Activated CD4-positive, alpha-beta T cell treated with anti-CD3 and anti-CD28 coated beads, Interleukin-2, amount 10 ng/mL, durations not matched to agents 24 days and 14 days (primary cell): ENCODE measurements around the gene SLC16A4. TPM values are rescaled to one million over a fixed set of nuclear protein-coding genes. Genes with fewer than 3 reads are reported as not detected.

Experiments
- DNase-seq: peaks from one replicate; pipeline ENCODE4 v3.0.0; 2022
- H3K27ac Mint-ChIP-seq: one replicate; pipeline ENCODE4 v1.8.0; 2022; ENCODE audit warnings: mild to moderate bottlenecking, mixed read lengths
- H3K27me3 Mint-ChIP-seq: one replicate; pipeline ENCODE4 v1.8.0; 2022; ENCODE audit warnings: mixed read lengths
- H3K36me3 Mint-ChIP-seq: one replicate; pipeline ENCODE4 v1.8.0; 2022; ENCODE audit warnings: low read depth, mild to moderate bottlenecking, mixed read lengths
- H3K4me1 Mint-ChIP-seq: one replicate; pipeline ENCODE4 v1.8.0; 2021; ENCODE audit warnings: mixed read lengths
- H3K4me3 Mint-ChIP-seq: one replicate; pipeline ENCODE4 v1.8.0; 2022; ENCODE audit warnings: mild to moderate bottlenecking, moderate library complexity, mixed read lengths
- H3K9me3 Mint-ChIP-seq: one replicate; pipeline ENCODE4 v1.8.0; 2021; ENCODE audit warnings: mixed read lengths
- intact Hi-C: fragments of 100-400 bp; cut with micrococcal nuclease; formaldehyde crosslinking; loops from one replicate; pipeline ENCODE4 v1.15.1; 2023
- total RNA-seq: library from RNA; stranded (reverse); gene quantifications from 2 replicates; pipeline ENCODE4 v1.2.3, GENCODE V29; 2022

Gene SLC16A4
- total RNA-seq, 1 donor from 2014 or later = 0.44 TPM

- Mint-ChIP-seq H3K27me3 (no peaks in the 10 kb centered on the region), H3K36me3 (peaks cover 46% of the 10 kb centered on the region), H3K9me3 (no peaks in the 10 kb centered on the region), H3K4me3 (no peak overlapping the region), H3K4me1 (peaks cover 66% of the 10 kb centered on the region), H3K27ac (no peak overlapping the region)
- intact Hi-C loops = no loop called here
- DNase-seq = no peak
Observed at GRCh38 chr1:110340207-110340468, 50.7 kb downstream of the SLC16A4 start.

GRCh38 chr1:110339407-110340206 lies 51.2 kb downstream of the SLC16A4 start:
- H3K27ac Mint-ChIP-seq = no peak overlapping the region
- intact Hi-C loops = loop anchor here (2.0 to 10.0 kb wide), 6 partner anchors 31 to 912 kb away; partner anchors contain the start of genes KCNA3 and PSMA5
- H3K36me3 Mint-ChIP-seq = peaks cover 46% of the 10 kb centered on the region
- DNase-seq = peak; percentile 87
- no peaks in the 10 kb centered on the region for H3K27me3 Mint-ChIP-seq
- no peaks in the 10 kb centered on the region for H3K9me3 Mint-ChIP-seq
- H3K4me1 Mint-ChIP-seq = peaks cover 64% of the 10 kb centered on the region
- no peak overlapping the region for H3K4me3 Mint-ChIP-seq

GRCh38 chr1:110338886-110339406 lies 51.9 kb downstream of the SLC16A4 start, which contains the start of gene RBM15:
Gene RBM15, plus strand, starts transcription at chr1:110339377. Its CDS starts 29 bp downstream, at chr1:110339406.
- H3K27me3 Mint-ChIP-seq = no peaks in the 10 kb centered on the region
- H3K9me3 Mint-ChIP-seq = no peaks in the 10 kb centered on the region
- no peak within 1 kb of the TSS for H3K4me3 Mint-ChIP-seq
- peak; percentile 99 for DNase-seq
- H3K36me3 Mint-ChIP-seq = peaks cover 43% of the 10 kb centered on the region
- intact Hi-C loops = loop anchor here (1.0 to 10.0 kb wide), 10 partner anchors 32 to 912 kb away; partner anchors contain the start of genes KCNA3, LAMTOR5, PSMA5 and STRIP1
- no peak within 1 kb of the TSS for H3K27ac Mint-ChIP-seq
- peaks cover 60% of the 10 kb centered on the region for H3K4me1 Mint-ChIP-seq

GRCh38 chr1:110338309-110338885 lies 52.4 kb downstream of the SLC16A4 start:
- peak; percentile 98 for DNase-seq
- no peak overlapping the region for H3K4me3 Mint-ChIP-seq
- H3K27ac Mint-ChIP-seq = no peak overlapping the region
- no peaks in the 10 kb centered on the region for H3K27me3 Mint-ChIP-seq
- peaks cover 37% of the 10 kb centered on the region for H3K36me3 Mint-ChIP-seq
- peaks cover 55% of the 10 kb centered on the region for H3K4me1 Mint-ChIP-seq
- intact Hi-C loops = loop anchor here (1.0 to 10.0 kb wide), 10 partner anchors 32 to 911 kb away; partner anchors contain the start of genes KCNA3, LAMTOR5, PSMA5 and STRIP1
- no peaks in the 10 kb centered on the region for H3K9me3 Mint-ChIP-seq

GRCh38 chr1:110337704-110338308 lies 53.0 kb downstream of the SLC16A4 start:
- peaks cover 31% of the 10 kb centered on the region for H3K36me3 Mint-ChIP-seq
- no peak overlapping the region for H3K4me3 Mint-ChIP-seq
- H3K4me1 Mint-ChIP-seq = peaks cover 50% of the 10 kb centered on the region
- peak; percentile 84 for DNase-seq
- no peak overlapping the region for H3K27ac Mint-ChIP-seq
- no peaks in the 10 kb centered on the region for H3K27me3 Mint-ChIP-seq
- no peaks in the 10 kb centered on the region for H3K9me3 Mint-ChIP-seq
- intact Hi-C loops = loop anchor here (1.0 to 10.0 kb wide), 10 partner anchors 33 to 911 kb away; partner anchors contain the start of genes KCNA3, LAMTOR5, PSMA5 and STRIP1

GRCh38 chr1:110336300-110337039 lies 54.4 kb downstream of the SLC16A4 start:
- Mint-ChIP-seq H3K27ac (peak overlapping the region; percentile 83), H3K36me3 (peaks cover 18% of the 10 kb centered on the region), H3K4me1 (peaks cover 37% of the 10 kb centered on the region), H3K9me3 (no peaks in the 10 kb centered on the region), H3K27me3 (no peaks in the 10 kb centered on the region), H3K4me3 (peak overlapping the region; percentile 76)
- intact Hi-C loops = loop anchor here (5.0 to 10.0 kb wide), 3 partner anchors 336 to 909 kb away; partner anchors contain the start of genes KCNA3 and PSMA5
- no peak for DNase-seq

GRCh38 chr1:110335265-110335664 lies 55.6 kb downstream of the SLC16A4 start:
- peaks cover 25% of the 10 kb centered on the region for H3K4me1 Mint-ChIP-seq
- intact Hi-C loops = loop anchor here (5.0 to 10.0 kb wide), 3 partner anchors 337 to 908 kb away; partner anchors contain the start of genes KCNA3 and PSMA5
- peaks cover 6% of the 10 kb centered on the region for H3K36me3 Mint-ChIP-seq
- no peaks in the 10 kb centered on the region for H3K27me3 Mint-ChIP-seq
- H3K4me3 Mint-ChIP-seq = no peak overlapping the region
- DNase-seq = no peak
- H3K27ac Mint-ChIP-seq = no peak overlapping the region
- no peaks in the 10 kb centered on the region for H3K9me3 Mint-ChIP-seq

- no peak for DNase-seq
- H3K27ac Mint-ChIP-seq = no peak overlapping the region
- H3K36me3 Mint-ChIP-seq = no peaks in the 10 kb centered on the region
- H3K4me3 Mint-ChIP-seq = no peak overlapping the region
- intact Hi-C loops = no loop called here
- peaks cover 6% of the 10 kb centered on the region for H3K27me3 Mint-ChIP-seq
- no peaks in the 10 kb centered on the region for H3K4me1 Mint-ChIP-seq
- no peaks in the 10 kb centered on the region for H3K9me3 Mint-ChIP-seq
Observed at GRCh38 chr1:110328700-110329099, 62.1 kb downstream of the SLC16A4 start.

- no peak overlapping the region for H3K27ac Mint-ChIP-seq
- H3K36me3 Mint-ChIP-seq = no peaks in the 10 kb centered on the region
Observed at GRCh38 chr1:110328274-110328673, 62.6 kb downstream of the SLC16A4 start.

GRCh38 chr1:110326826-110327225 lies 64.0 kb downstream of the SLC16A4 start:
- Mint-ChIP-seq H3K27ac (no peak overlapping the region), H3K9me3 (no peaks in the 10 kb centered on the region), H3K36me3 (no peaks in the 10 kb centered on the region), H3K27me3 (peaks cover 12% of the 10 kb centered on the region), H3K4me3 (no peak overlapping the region), H3K4me1 (no peaks in the 10 kb centered on the region)
- no peak for DNase-seq
- intact Hi-C loops = no loop called here

More at GRCh38 chr1:110328274-110328673, 62.6 kb downstream of the SLC16A4 start:
- intact Hi-C loops = no loop called here
- Mint-ChIP-seq H3K4me1 (no peaks in the 10 kb centered on the region), H3K27me3 (peaks cover 8% of the 10 kb centered on the region), H3K4me3 (no peak overlapping the region), H3K9me3 (no peaks in the 10 kb centered on the region)
- DNase-seq = no peak

- intact Hi-C loops = no loop called here
- H3K27ac Mint-ChIP-seq = no peak overlapping the region
- peaks cover 12% of the 10 kb centered on the region for H3K27me3 Mint-ChIP-seq
- H3K4me3 Mint-ChIP-seq = no peak overlapping the region
- no peaks in the 10 kb centered on the region for H3K36me3 Mint-ChIP-seq
- no peaks in the 10 kb centered on the region for H3K4me1 Mint-ChIP-seq
- DNase-seq = no peak
- H3K9me3 Mint-ChIP-seq = peaks cover under 1% of the 10 kb centered on the region
Observed at GRCh38 chr1:110324667-110325066, 66.2 kb downstream of the SLC16A4 start.

- H3K27me3 Mint-ChIP-seq = peaks cover 18% of the 10 kb centered on the region
- H3K9me3 Mint-ChIP-seq = peaks cover 4% of the 10 kb centered on the region
- no peak for DNase-seq
- H3K4me1 Mint-ChIP-seq = no peaks in the 10 kb centered on the region
- no peak overlapping the region for H3K27ac Mint-ChIP-seq
- no peak overlapping the region for H3K4me3 Mint-ChIP-seq
- intact Hi-C loops = no loop called here
- H3K36me3 Mint-ChIP-seq = no peaks in the 10 kb centered on the region
Observed at GRCh38 chr1:110321846-110322245, 69.0 kb downstream of the SLC16A4 start.

GRCh38 chr1:110321045-110321444 lies 69.8 kb downstream of the SLC16A4 start:
- Mint-ChIP-seq H3K27me3 (peaks cover 18% of the 10 kb centered on the region), H3K36me3 (no peaks in the 10 kb centered on the region), H3K9me3 (peaks cover 4% of the 10 kb centered on the region), H3K4me3 (no peak overlapping the region), H3K4me1 (no peaks in the 10 kb centered on the region), H3K27ac (no peak overlapping the region)
- intact Hi-C loops = no loop called here
- DNase-seq = no peak
